HepG2 (cell line): ENCODE results near the gene PEAK3. TPM values are rescaled to one million over a fixed set of nuclear protein-coding genes. Genes with fewer than 3 reads are reported as not detected.

Experiments used
- FOXO1 ChIP-seq: sonication (generic); formaldehyde crosslinking; IDR thresholded peaks from 2 replicates; pipeline ENCODE4 v1.4.0; 2020; ENCODE audit warnings: missing genetic modification reagents
- FOXP1 ChIP-seq, 2 experiments: fragments of 450-650 bp in 1 of 2; IDR thresholded peaks; 2 replicates each; pipeline ENCODE4 v1.6.1; 2017 to 2018; ENCODE audit warnings: antibody characterized with exemption in 1 of 2
- HES4 ChIP-seq: sonication (generic); formaldehyde crosslinking; IDR thresholded peaks from 2 replicates; pipeline ENCODE4 v1.9.0; 2021; ENCODE audit warnings: mild to moderate bottlenecking, missing genetic modification reagents, borderline replicate concordance
- HOXA7 ChIP-seq: sonication (generic); formaldehyde crosslinking; IDR thresholded peaks from 2 replicates; pipeline ENCODE4 v1.8.1; 2022; ENCODE audit warnings: mild to moderate bottlenecking, missing genetic modification reagents, moderate library complexity
- KDM5B ChIP-seq: sonication (generic); formaldehyde crosslinking; IDR thresholded peaks from 2 replicates; pipeline ENCODE4 v1.4.0; 2020; ENCODE audit warnings: missing genetic modification reagents, mild to moderate bottlenecking, borderline replicate concordance
- KLF9 ChIP-seq: IDR thresholded peaks from 2 replicates; pipeline ENCODE4 v1.6.1; 2016; ENCODE audit warnings: low read depth
- MED1 ChIP-seq: sonication (generic); formaldehyde crosslinking; IDR thresholded peaks from 2 replicates; pipeline ENCODE4 v1.4.0; 2020; ENCODE audit warnings: missing genetic modification reagents
- MEIS2 ChIP-seq: sonication (generic); formaldehyde crosslinking; IDR thresholded peaks from 2 replicates; pipeline ENCODE4 v1.9.0; 2021; ENCODE audit warnings: mild to moderate bottlenecking, missing genetic modification reagents
- MTF1 ChIP-seq: sonication (generic); formaldehyde crosslinking; IDR thresholded peaks from 2 replicates; pipeline ENCODE4 v1.5.0; 2020; ENCODE audit warnings: missing genetic modification reagents
- PBX3 ChIP-seq: sonication (generic); formaldehyde crosslinking; IDR thresholded peaks from 2 replicates; pipeline ENCODE4 v1.8.1; 2023; ENCODE audit warnings: missing genetic modification reagents, inconsistent platforms, borderline replicate concordance
- PRMT3 ChIP-seq: sonication (generic); formaldehyde crosslinking; IDR thresholded peaks from 2 replicates; pipeline ENCODE4 v1.8.1; 2022; ENCODE audit warnings: low read depth, mild to moderate bottlenecking, moderate library complexity, missing genetic modification reagents, borderline replicate concordance
- RORA ChIP-seq: sonication (generic); formaldehyde crosslinking; IDR thresholded peaks from 2 replicates; pipeline ENCODE4 v1.5.0; 2020; ENCODE audit warnings: mild to moderate bottlenecking, missing genetic modification reagents, moderate library complexity
- SIX1 ChIP-seq: sonication (generic); formaldehyde crosslinking; IDR thresholded peaks from 2 replicates; pipeline ENCODE4 v1.4.0; 2020; ENCODE audit warnings: missing genetic modification reagents, borderline replicate concordance
- TBX2 ChIP-seq: sonication (generic); formaldehyde crosslinking; IDR thresholded peaks from 2 replicates; pipeline ENCODE4 v1.5.0; 2020; ENCODE audit warnings: missing genetic modification reagents, mild to moderate bottlenecking, borderline replicate concordance
- TCF12 ChIP-seq, 2 experiments: fragments of 450-650 bp in 1 of 2; sonication (generic) in 1 of 2; formaldehyde crosslinking in 1 of 2; IDR thresholded peaks; 2 replicates each; pipeline versions ENCODE4 v1.6.1 to v1.8.0; 2017 to 2022; ENCODE audit warnings: antibody characterized with exemption in 1 of 2, mild to moderate bottlenecking in 1 of 2, missing genetic modification reagents in 1 of 2, moderate library complexity in 1 of 2
- TERF1 ChIP-seq: sonication (generic); formaldehyde crosslinking; IDR thresholded peaks from 2 replicates; pipeline ENCODE4 v1.8.0; 2022; ENCODE audit warnings: mild to moderate bottlenecking, missing genetic modification reagents, moderate library complexity
- ZMYM2 ChIP-seq: sonication (generic); formaldehyde crosslinking; IDR thresholded peaks from 2 replicates; pipeline ENCODE4 v1.8.0; 2022; ENCODE audit warnings: mild to moderate bottlenecking, missing genetic modification reagents
- ZNF543 ChIP-seq: sonication (generic); formaldehyde crosslinking; IDR thresholded peaks from 2 replicates; pipeline ENCODE4 v1.4.0; 2020; ENCODE audit warnings: mild to moderate bottlenecking, missing genetic modification reagents
- ZNF614 ChIP-seq: IDR thresholded peaks from 2 replicates; pipeline ENCODE4 v1.6.1; 2018; ENCODE audit warnings: missing biosample characterization, missing genetic modification reagents, inconsistent platforms, borderline replicate concordance
- polyA plus RNA-seq, 8 experiments: library from polyadenylated mRNA; depleted of rRNA in 3 of 8; stranded (reverse) in 7 of 8; unstranded in 1 of 8; fragments of >200 nt; fragmentation: Illumina TruSeq in 4 of 8; extraction: Trizol in 4 of 8; gene quantifications; 2 replicates each; pipeline versions ENCODE4 v1.2.1 to v1.2.3, GENCODE V29; 2011 to 2016; ENCODE audit warnings: low read depth in 4 of 8, missing spikeins in 1 of 8, mixed read lengths in 1 of 8; ENCODE audit not compliant: insufficient read depth in 1 of 8
- total RNA-seq, 5 experiments: library from RNA; depleted of rRNA; stranded (reverse); fragments of >200 nt; fragmentation: Illumina TruSeq; extraction: Trizol; gene quantifications; 2 replicates each; pipeline ENCODE4 v1.2.3, GENCODE V29; 2016; ENCODE audit warnings: low read depth in 1 of 5
- TF ChIP-seq, protein P1 (sequence below): sonication (generic); formaldehyde crosslinking; IDR thresholded peaks from 2 replicates; pipeline ENCODE4 v1.5.0; 2020; ENCODE audit warnings: mild to moderate bottlenecking, missing genetic modification reagents
- TF ChIP-seq, protein P2 (sequence below): sonication (generic); formaldehyde crosslinking; IDR thresholded peaks from 2 replicates; pipeline ENCODE4 v1.4.0; 2020; ENCODE audit warnings: mild to moderate bottlenecking, missing genetic modification reagents
- TF ChIP-seq, protein P3 (sequence below): sonication (generic); formaldehyde crosslinking; IDR thresholded peaks from 2 replicates; pipeline ENCODE4 v1.4.0; 2020; ENCODE audit warnings: mild to moderate bottlenecking, low read depth, missing genetic modification reagents

Gene PEAK3
- total and polyA plus RNA-seq, 2 of the 13 experiments (the other 11 are each of a cell fraction or from before 2014, with no cell fraction given) = not detected

DNA sequence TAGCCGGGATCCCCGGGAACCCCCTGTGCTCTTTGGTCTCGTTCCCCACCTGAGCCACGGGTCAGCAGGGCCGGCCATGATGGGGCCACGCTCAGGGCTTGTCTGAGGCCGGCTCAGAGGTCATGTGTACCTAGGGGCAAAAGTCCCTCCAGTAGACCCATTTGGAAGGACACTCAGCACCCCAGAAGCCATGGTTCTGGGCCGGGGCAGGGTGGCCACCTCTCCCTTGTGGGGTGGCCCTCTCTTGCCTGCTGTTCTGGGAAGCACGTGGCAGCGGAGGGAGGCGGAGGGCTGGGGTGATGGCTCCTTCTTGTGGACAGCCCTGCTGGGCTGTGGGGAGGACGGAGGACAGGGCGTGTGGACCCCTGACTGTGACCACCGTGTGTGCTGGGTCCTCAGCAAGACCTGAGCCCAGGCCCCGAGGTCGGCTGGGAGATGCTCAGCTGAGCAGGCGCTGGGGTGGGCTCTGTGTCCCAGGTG, 6.4 kb upstream of the PEAK3 start (continued):
- TF ChIP-seq HOXA7 (CRISPR knock-in tag) (no peak), ZNF543 (CRISPR knock-in tag) (peak; percentile 36; the same call in 1 of the 2 replicates), FOXO1 (CRISPR knock-in tag) (peak; percentile 10; the same call in 1 of the 2 replicates), FOXP1 (IDR thresholded peaks at IDR 0.05) (no peak), FOXP1 (CRISPR knock-in tag; IDR thresholded peaks at IDR 0.05) (no peak), TERF1 (no peak), HES4 (peak; percentile 58; the same call in 1 of the 2 replicates), RORA (CRISPR knock-in tag) (no peak), MED1 (CRISPR knock-in tag) (peak; percentile 74), MEIS2 (CRISPR knock-in tag) (no peak), TBX2 (CRISPR knock-in tag) (peak; percentile 65), KLF9 (no peak), TCF12 (IDR thresholded peaks at IDR 0.05) (no peak), TCF12 (CRISPR knock-in tag; IDR thresholded peaks at IDR 0.05) (peak; percentile 24; the same call in 1 of the 2 replicates), ZMYM2 (CRISPR knock-in tag) (peak; percentile 92), SIX1 (no peak), ZNF614 (no peak), PBX3 (CRISPR knock-in tag) (no peak), MTF1 (CRISPR knock-in tag) (no peak), PRMT3 (CRISPR knock-in tag) (no peak), KDM5B (CRISPR knock-in tag) (peak; percentile 51; the same call in 1 of the 2 replicates)
- TF ChIP-seq, protein P1, sequence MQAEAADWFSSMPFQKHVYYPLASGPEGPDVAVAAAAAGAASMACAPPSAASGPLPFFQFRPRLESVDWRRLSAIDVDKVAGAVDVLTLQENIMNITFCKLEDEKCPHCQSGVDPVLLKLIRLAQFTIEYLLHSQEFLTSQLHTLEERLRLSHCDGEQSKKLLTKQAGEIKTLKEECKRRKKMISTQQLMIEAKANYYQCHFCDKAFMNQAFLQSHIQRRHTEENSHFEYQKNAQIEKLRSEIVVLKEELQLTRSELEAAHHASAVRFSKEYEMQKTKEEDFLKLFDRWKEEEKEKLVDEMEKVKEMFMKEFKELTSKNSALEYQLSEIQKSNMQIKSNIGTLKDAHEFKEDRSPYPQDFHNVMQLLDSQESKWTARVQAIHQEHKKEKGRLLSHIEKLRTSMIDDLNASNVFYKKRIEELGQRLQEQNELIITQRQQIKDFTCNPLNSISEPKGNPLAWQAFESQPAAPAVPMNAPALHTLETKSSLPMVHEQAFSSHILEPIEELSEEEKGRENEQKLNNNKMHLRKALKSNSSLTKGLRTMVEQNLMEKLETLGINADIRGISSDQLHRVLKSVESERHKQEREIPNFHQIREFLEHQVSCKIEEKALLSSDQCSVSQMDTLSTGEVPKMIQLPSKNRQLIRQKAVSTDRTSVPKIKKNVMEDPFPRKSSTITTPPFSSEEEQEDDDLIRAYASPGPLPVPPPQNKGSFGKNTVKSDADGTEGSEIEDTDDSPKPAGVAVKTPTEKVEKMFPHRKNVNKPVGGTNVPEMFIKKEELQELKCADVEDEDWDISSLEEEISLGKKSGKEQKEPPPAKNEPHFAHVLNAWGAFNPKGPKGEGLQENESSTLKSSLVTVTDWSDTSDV (CRISPR knock-in tag) = 0 out of 2 replicates have a peak, but pooled peaks have one; percentile 19
- TF ChIP-seq, protein P2, sequence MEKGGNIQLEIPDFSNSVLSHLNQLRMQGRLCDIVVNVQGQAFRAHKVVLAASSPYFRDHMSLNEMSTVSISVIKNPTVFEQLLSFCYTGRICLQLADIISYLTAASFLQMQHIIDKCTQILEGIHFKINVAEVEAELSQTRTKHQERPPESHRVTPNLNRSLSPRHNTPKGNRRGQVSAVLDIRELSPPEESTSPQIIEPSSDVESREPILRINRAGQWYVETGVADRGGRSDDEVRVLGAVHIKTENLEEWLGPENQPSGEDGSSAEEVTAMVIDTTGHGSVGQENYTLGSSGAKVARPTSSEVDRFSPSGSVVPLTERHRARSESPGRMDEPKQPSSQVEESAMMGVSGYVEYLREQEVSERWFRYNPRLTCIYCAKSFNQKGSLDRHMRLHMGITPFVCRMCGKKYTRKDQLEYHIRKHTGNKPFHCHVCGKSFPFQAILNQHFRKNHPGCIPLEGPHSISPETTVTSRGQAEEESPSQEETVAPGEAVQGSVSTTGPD = no peak
- TF ChIP-seq, protein P3, sequence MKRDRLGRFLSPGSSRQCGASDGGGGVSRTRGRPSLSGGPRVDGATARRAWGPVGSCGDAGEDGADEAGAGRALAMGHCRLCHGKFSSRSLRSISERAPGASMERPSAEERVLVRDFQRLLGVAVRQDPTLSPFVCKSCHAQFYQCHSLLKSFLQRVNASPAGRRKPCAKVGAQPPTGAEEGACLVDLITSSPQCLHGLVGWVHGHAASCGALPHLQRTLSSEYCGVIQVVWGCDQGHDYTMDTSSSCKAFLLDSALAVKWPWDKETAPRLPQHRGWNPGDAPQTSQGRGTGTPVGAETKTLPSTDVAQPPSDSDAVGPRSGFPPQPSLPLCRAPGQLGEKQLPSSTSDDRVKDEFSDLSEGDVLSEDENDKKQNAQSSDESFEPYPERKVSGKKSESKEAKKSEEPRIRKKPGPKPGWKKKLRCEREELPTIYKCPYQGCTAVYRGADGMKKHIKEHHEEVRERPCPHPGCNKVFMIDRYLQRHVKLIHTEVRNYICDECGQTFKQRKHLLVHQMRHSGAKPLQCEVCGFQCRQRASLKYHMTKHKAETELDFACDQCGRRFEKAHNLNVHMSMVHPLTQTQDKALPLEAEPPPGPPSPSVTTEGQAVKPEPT (CRISPR knock-in tag) = no peak
